Measurements from ENCODE around the gene TDRD10.

TDRD10 gene

GRCh38 chr1:154583773-154584172 is 81.8 kb downstream of the TDRD10 start:
- no peak for TF ChIP-seq BHLHE40 (IDR thresholded peaks at IDR 0.05; ENCODE audit: borderline replicate concordance)
- no peak for TF ChIP-seq ARNT (IDR thresholded peaks at IDR 0.05)
- no peak for TF ChIP-seq FOXM1 (IDR thresholded peaks at IDR 0.05; ENCODE audit: borderline replicate concordance)
- no peak for TF ChIP-seq L3MBTL2 (conservative IDR thresholded peaks at IDR 0.05)
- no peak for DNase-seq (ENCODE audit: extremely low spot score)
- ChIA-PET POLR2A (no interaction called here), CTCF (no interaction called here)

DNA sequence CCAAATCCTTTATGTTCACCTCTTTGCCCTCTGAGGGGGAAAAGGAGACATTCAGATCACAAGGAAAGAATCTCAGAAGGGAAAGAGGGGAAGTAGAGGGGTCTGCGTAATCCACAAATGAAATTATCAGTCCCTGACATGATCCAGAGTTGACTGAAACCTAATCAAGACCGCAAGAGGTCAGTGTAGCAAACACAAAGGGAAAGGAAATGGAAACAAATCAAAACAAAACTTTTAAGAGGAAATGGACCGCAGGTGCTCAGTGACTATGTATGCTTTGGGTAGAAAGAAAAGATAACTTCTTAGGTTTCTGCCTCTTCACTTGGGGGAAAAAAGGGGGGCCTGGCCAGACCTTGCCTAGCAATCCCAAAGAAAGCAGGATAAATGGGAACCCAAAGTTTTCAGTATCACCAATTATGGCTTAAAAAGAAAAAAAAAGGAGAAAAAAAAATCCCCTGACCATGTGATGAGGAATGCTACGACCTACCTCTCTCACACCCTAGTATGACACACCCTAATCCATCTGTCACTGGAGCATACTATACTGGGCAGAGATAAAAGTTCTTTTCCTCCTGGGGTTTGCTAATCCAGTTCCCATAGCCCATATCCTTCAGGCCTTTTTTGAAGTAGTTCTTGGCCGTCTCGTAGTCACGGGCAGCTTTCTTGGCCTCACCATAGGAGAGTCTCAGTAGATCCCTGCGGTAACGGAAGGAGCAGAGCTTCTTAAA is 82.4 kb downstream of the TDRD10 start:
- POLR2A ChIA-PET, result no interaction called here
- CTCF ChIA-PET, result no interaction called here
- TF ChIP-seq ELF4 (IDR thresholded peaks at IDR 0.05) (no peak), HDGF (IDR thresholded peaks at IDR 0.05; ENCODE audit: borderline replicate concordance) (no peak), BHLHE40 (IDR thresholded peaks at IDR 0.05; ENCODE audit: borderline replicate concordance) (no peak), FOXM1 (IDR thresholded peaks at IDR 0.05; ENCODE audit: borderline replicate concordance) (no peak), SP1 (IDR thresholded peaks at IDR 0.05) (no peak), L3MBTL2 (conservative IDR thresholded peaks at IDR 0.05) (no peak), ARNT (IDR thresholded peaks at IDR 0.05) (no peak), TARDBP (IDR thresholded peaks at IDR 0.05) (no peak), NFRKB (IDR thresholded peaks at IDR 0.05) (no peak), CTBP1 (IDR thresholded peaks at IDR 0.05; ENCODE audit: borderline replicate concordance) (no peak), SUZ12 (IDR thresholded peaks at IDR 0.05) (no peak), FOXK2 (IDR thresholded peaks at IDR 0.05) (no peak), LEF1 (IDR thresholded peaks at IDR 0.05; ENCODE audit: borderline replicate concordance) (no peak), FOXA1 (IDR thresholded peaks at IDR 0.05) (no peak), ZNF384 (IDR thresholded peaks at IDR 0.05) (no peak)
- TF ChIP-seq, protein P1, sequence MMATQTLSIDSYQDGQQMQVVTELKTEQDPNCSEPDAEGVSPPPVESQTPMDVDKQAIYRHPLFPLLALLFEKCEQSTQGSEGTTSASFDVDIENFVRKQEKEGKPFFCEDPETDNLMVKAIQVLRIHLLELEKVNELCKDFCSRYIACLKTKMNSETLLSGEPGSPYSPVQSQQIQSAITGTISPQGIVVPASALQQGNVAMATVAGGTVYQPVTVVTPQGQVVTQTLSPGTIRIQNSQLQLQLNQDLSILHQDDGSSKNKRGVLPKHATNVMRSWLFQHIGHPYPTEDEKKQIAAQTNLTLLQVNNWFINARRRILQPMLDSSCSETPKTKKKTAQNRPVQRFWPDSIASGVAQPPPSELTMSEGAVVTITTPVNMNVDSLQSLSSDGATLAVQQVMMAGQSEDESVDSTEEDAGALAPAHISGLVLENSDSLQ (IDR thresholded peaks at IDR 0.05), result no peak
- DNase-seq (ENCODE audit: extremely low spot score), result no peak

- DNase-seq (ENCODE audit: extremely low spot score), result no peak
- POLR2A ChIA-PET, result no interaction called here
- CTCF ChIA-PET, result interaction anchor here (1.1 kb wide), 1 partner anchor 105 kb away, joined by 3 read pairs; no protein-coding TSS in a partner anchor
- TF ChIP-seq ARNT (IDR thresholded peaks at IDR 0.05) (no peak), NFRKB (IDR thresholded peaks at IDR 0.05) (no peak), CTBP1 (IDR thresholded peaks at IDR 0.05; ENCODE audit: borderline replicate concordance) (no peak), SUZ12 (IDR thresholded peaks at IDR 0.05) (no peak), FOXK2 (IDR thresholded peaks at IDR 0.05) (no peak)
Observed at GRCh38 chr1:154586231-154586630, 84.2 kb downstream of the TDRD10 start.

DNA sequence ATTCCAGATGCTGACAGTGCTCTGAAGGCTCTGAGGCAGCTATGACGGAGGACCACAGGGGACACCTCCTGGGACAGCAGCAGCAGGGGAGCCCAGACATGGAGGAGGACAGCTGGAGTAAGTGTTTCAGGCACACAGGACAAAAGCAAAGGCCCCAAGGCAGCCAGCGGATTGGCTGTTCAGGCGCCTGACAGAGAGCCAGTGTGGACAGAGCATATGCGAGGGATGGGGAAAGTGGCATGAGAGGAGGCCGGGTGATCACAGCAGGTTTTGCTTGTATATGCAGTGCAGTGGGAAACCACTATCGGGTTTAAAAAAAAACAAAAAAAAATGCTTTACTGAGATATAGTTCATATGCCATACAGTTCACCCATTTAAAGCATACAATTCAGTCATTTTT is 84.6 kb downstream of the TDRD10 start:
- no peak for DNase-seq (ENCODE audit: extremely low spot score)
- ChIA-PET CTCF (interaction anchor here (1.1 kb wide), 1 partner anchor 106 kb away, joined by 3 read pairs; no protein-coding TSS in a partner anchor), POLR2A (no interaction called here)
- TF ChIP-seq SP1 (IDR thresholded peaks at IDR 0.05), result no peak

DNA sequence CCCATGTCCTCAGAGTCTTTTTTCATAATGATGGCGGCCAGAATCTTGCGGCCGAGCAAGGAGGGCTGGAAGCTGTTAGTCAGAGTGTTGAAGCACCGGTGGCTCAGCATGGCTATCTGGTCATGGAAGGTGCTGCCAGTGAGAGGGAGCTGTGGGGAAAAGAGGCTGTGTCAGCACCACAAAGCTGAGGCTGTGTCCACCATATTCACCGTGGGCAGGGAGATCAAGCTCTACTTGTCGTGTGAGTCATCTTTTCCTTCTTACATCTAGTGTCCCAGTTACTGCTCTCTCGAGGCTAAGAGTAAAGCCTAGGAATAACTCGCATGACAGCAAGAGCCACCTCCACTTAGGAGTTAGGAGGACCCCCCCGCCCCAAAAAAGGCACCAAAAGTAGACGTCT is 87.8 kb downstream of the TDRD10 start:
- no peak for DNase-seq (ENCODE audit: extremely low spot score)
- CTCF ChIA-PET, result no interaction called here
- POLR2A ChIA-PET, result no interaction called here
- TF ChIP-seq CTBP1 (IDR thresholded peaks at IDR 0.05; ENCODE audit: borderline replicate concordance), result no peak
- TF ChIP-seq FOXM1 (IDR thresholded peaks at IDR 0.05; ENCODE audit: borderline replicate concordance), result no peak
- TF ChIP-seq HDGF (IDR thresholded peaks at IDR 0.05; ENCODE audit: borderline replicate concordance), result no peak
- TF ChIP-seq, protein P1 (IDR thresholded peaks at IDR 0.05), result no peak
- TF ChIP-seq BHLHE40 (IDR thresholded peaks at IDR 0.05; ENCODE audit: borderline replicate concordance), result no peak
- TF ChIP-seq NFRKB (IDR thresholded peaks at IDR 0.05), result no peak
- no peak for TF ChIP-seq TARDBP (IDR thresholded peaks at IDR 0.05)
- no peak for TF ChIP-seq ELF4 (IDR thresholded peaks at IDR 0.05)
- TF ChIP-seq LEF1 (IDR thresholded peaks at IDR 0.05; ENCODE audit: borderline replicate concordance), result no peak
- TF ChIP-seq ZNF384 (IDR thresholded peaks at IDR 0.05), result no peak
- TF ChIP-seq L3MBTL2 (conservative IDR thresholded peaks at IDR 0.05), result no peak
- TF ChIP-seq ARNT (IDR thresholded peaks at IDR 0.05), result no peak
- no peak for TF ChIP-seq FOXK2 (IDR thresholded peaks at IDR 0.05)
- no peak for TF ChIP-seq SP1 (IDR thresholded peaks at IDR 0.05)
- no peak for TF ChIP-seq FOXA1 (IDR thresholded peaks at IDR 0.05)
- no peak for TF ChIP-seq SUZ12 (IDR thresholded peaks at IDR 0.05)

- ChIA-PET POLR2A (no interaction called here), CTCF (interaction anchor here (0.6 kb wide), 1 partner anchor 31 kb away, joined by 3 read pairs; no protein-coding TSS in a partner anchor)
- DNase-seq (ENCODE audit: extremely low spot score), result no peak
- TF ChIP-seq TARDBP (IDR thresholded peaks at IDR 0.05) (no peak), ARNT (IDR thresholded peaks at IDR 0.05) (no peak), FOXM1 (IDR thresholded peaks at IDR 0.05; ENCODE audit: borderline replicate concordance) (no peak), FOXA1 (IDR thresholded peaks at IDR 0.05) (no peak), BHLHE40 (IDR thresholded peaks at IDR 0.05; ENCODE audit: borderline replicate concordance) (no peak), L3MBTL2 (conservative IDR thresholded peaks at IDR 0.05) (no peak), NFRKB (IDR thresholded peaks at IDR 0.05) (no peak), CTBP1 (IDR thresholded peaks at IDR 0.05; ENCODE audit: borderline replicate concordance) (no peak), SUZ12 (IDR thresholded peaks at IDR 0.05) (no peak)
Observed at GRCh38 chr1:154590756-154591155, 88.7 kb downstream of the TDRD10 start.

GRCh38 chr1:154591206-154591605 is 89.2 kb downstream of the TDRD10 start:
- no peak for TF ChIP-seq SP1 (IDR thresholded peaks at IDR 0.05)
- no peak for TF ChIP-seq ZNF384 (IDR thresholded peaks at IDR 0.05)
- no peak for DNase-seq (ENCODE audit: extremely low spot score)
- CTCF ChIA-PET, result interaction anchor here (0.6 kb wide), 1 partner anchor 46 kb away, joined by 5 read pairs; no protein-coding TSS in a partner anchor
- POLR2A ChIA-PET, result no interaction called here

Measured in HEK293T (cell line).